Retinal pigment epithelial cell (primary cell): ENCODE data around the gene C1QTNF5.

Source experiments
- DNase-seq: peaks from one replicate; pipeline ENCODE4 v3.0.0-alpha.2; 2010; ENCODE audit warnings: low read depth
- H3K4me3 ChIP-seq: 2 replicates; pipeline ENCODE4 v1.5.1; 2011; ENCODE audit warnings: mild to moderate bottlenecking, low read length, control low read depth, moderate library complexity
- TF ChIP-seq, protein P1 (sequence below): conservative IDR thresholded peaks from 2 replicates; pipeline ENCODE4 v1.5.1; 2011; ENCODE audit warnings: low read depth, low read length, control low read depth, inconsistent platforms

Gene C1QTNF5

GRCh38 chr11:119380827-119381180 is 40.1 kb upstream of the C1QTNF5 start:
- no peak for DNase-seq
- peak overlapping the region; percentile 72 for H3K4me3 ChIP-seq
- TF ChIP-seq, protein P1, sequence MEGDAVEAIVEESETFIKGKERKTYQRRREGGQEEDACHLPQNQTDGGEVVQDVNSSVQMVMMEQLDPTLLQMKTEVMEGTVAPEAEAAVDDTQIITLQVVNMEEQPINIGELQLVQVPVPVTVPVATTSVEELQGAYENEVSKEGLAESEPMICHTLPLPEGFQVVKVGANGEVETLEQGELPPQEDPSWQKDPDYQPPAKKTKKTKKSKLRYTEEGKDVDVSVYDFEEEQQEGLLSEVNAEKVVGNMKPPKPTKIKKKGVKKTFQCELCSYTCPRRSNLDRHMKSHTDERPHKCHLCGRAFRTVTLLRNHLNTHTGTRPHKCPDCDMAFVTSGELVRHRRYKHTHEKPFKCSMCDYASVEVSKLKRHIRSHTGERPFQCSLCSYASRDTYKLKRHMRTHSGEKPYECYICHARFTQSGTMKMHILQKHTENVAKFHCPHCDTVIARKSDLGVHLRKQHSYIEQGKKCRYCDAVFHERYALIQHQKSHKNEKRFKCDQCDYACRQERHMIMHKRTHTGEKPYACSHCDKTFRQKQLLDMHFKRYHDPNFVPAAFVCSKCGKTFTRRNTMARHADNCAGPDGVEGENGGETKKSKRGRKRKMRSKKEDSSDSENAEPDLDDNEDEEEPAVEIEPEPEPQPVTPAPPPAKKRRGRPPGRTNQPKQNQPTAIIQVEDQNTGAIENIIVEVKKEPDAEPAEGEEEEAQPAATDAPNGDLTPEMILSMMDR = no peak

DNA sequence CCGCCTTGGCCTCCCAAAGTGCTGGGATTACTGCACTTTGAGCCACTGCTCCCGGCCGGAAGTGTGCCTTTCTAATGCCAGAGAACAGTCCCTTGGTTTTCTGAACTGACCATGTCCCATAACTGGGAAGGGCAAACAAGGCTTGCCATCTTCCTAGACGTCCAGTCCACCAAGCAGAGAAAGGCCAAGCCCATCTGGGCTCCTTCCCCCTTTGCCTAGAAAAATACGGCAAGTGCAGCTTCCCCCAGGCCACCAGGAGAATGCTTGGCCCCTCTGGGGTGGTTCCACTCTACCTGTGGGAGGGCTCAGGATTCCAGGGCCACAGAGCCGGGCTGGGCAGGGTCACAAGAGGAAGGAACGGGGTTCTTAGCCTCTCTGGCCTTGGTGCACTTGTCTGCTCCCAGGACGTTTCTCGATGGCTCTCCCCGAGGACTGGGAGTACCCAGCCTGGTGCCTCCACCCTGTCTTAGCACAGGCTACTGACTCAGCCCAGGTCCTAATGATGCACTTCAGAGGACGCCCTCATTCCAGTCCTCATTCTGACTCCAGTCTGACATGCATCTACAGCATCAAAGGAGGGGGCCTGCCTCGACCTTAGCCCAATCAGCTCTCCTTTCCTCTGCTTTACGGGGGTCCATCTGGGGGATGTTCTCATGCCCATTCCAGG is 39.6 kb upstream of the C1QTNF5 start:
- TF ChIP-seq, protein P1 = no peak
- DNase-seq = no peak
- peak overlapping the region; percentile 72 for H3K4me3 ChIP-seq

- TF ChIP-seq, protein P1 = no peak
- H3K4me3 ChIP-seq = peak overlapping the region; percentile 25
- DNase-seq = no peak
These were observed 38.3 kb upstream of the C1QTNF5 start for GRCh38 chr11:119378851-119379465.

DNA sequence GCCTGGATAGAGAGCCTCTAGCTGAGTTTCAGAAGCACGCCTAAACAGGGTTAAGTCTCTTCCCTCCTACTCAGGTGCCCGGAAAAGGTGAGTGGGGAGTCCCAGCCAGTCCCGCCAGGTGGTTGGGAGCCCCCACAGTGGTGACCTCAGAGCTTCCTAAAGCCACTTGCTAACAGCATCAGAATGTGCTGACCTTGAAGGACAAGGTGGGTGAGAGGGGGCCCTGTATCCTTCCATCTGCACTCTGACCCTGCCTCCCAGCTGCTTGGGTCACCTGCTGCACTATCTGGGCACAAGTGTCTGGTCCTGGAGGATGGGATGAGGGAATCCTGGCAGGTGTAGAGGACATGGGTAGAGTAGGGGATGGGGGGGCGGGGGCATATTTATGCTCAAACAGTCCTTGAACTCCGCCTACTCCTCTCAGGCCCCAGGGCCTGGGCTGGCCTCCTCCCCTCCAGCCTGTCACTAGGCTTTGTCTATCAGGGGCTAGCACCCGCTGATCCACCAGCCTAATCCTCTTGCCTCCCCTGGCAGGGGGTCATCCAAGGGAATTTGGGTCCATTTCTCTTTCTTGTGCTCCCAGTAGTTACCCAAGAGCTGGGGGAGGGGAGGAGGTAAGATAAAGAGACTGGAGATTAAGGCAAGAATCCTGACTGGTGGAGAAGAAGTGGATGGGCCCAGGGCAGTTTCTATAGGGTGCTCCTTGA is 37.4 kb upstream of the C1QTNF5 start:
- peak overlapping the region; percentile 25 for H3K4me3 ChIP-seq
- no peak for DNase-seq
- TF ChIP-seq, protein P1 = no peak

DNA sequence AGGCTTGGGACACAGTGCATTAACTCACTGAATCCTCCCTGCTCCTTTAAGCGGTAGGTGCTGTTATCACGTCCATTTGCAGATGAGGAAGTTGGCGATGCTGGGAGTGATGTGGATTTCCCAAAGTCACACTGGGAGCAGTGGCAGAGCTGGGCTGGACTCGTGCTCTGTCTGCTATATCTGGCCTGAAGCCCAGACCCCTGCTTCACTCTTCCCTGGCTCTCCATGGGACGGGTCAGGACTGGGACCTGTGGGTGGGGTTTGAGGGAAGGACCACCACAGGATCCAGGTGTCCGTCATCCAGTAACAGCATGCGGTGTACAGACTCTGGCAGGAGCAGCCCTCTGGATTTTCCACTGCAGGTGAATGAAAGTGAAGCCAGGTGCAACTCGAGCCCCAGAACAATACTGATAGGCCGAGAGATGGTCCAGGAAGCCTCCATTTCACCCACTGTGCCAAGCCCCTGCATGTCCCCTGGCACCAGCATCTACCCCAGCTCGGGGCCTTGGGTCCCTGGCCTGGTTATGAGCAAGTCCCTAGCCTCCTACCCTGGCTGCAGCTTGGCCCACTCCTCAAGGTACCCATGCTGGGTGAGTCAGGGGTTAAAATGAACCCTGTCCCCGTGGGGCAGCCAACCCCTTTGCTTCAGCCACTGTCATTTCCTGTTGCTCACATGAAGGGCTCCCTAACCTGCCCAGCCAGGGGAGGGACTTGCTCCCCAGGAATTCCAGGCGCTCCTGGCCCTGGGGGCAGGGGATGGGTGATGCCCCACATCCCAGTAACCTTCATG is 36.6 kb upstream of the C1QTNF5 start:
- no peak overlapping the region for H3K4me3 ChIP-seq

DNA sequence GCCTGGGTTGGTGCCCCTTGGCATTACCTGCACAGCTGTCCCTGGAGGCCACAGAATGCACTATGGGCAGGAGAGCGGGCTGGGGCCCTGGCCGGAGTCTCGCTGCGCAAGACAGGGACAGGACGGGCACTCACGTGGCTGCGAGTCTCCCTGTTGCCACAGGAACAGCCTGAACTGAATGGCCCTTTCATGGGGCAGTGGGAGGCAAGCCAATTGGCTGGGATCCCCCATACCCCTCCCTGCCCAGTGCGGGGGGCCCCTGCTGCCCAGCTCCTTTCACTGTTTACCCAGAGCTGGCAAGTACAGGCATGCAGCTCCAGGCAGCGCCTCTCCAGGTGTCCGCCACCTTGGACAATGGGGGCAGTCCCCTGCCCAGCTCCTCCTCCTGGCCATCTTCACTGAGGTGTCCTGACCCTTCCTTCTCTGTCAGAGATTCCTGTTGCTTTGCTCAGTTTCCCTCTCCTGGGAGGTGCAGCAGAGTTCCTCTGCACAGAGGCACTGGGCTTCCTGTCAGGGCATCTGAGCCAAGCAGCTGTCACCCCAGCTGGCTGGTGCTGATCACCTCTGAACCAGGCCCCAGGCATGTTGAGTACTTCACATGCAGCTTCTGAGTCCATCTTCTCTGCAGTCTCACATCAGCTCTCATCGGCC is 35.6 kb upstream of the C1QTNF5 start:
- peak overlapping the region; percentile 10 for H3K4me3 ChIP-seq
- TF ChIP-seq, protein P1 = no peak
- no peak for DNase-seq

More for the DNA sequence above, 36.6 kb upstream of the C1QTNF5 start:
- TF ChIP-seq, protein P1 = no peak
- DNase-seq = no peak
